Neural cell (in vitro differentiated cells): ENCODE results near the gene UBE2D1. TPM values are rescaled to one million over a fixed set of nuclear protein-coding genes. Genes with fewer than 3 reads are reported as not detected.

ENCODE experiments used
- H2AFZ ChIP-seq: fragments of 200-600, 300-800 bp; sonication (generic), shearing (Covaris generic); 2 replicates; pipeline ENCODE4 v1.6.0; 2014; ENCODE audit warnings: low read depth, mild to moderate bottlenecking, antibody characterized with exemption, low read length, moderate library complexity
- H3F3A ChIP-seq: fragments of 200-600 bp; shearing (Covaris generic); 2 replicates; pipeline ENCODE4 v1.6.1; 2016; ENCODE audit warnings: mild to moderate bottlenecking, moderate library complexity, mixed read lengths, antibody characterized with exemption, low read length; ENCODE audit not compliant: insufficient read depth, poor library complexity, severe bottlenecking
- H3K27ac ChIP-seq: fragments of 200-600, 300-800 bp; sonication (generic), shearing (Covaris generic); 2 replicates; pipeline ENCODE4 v1.5.1; 2014; ENCODE audit warnings: mild to moderate bottlenecking, low read length, moderate library complexity
- H3K27me3 ChIP-seq: fragments of 300-800, 200-600 bp; sonication (generic), shearing (Covaris generic); 2 replicates; pipeline ENCODE4 v1.6.0; 2014; ENCODE audit warnings: mild to moderate bottlenecking, low read depth, low read length, moderate library complexity; ENCODE audit not compliant: insufficient read depth
- H3K36me3 ChIP-seq: fragments of 300-800, 200-600 bp; sonication (generic), shearing (Covaris generic); 2 replicates; pipeline ENCODE4 v1.5.1; 2014; ENCODE audit warnings: mild to moderate bottlenecking, antibody characterized with exemption, low read length, moderate library complexity; ENCODE audit not compliant: insufficient read depth
- H3K4me2 ChIP-seq: fragments of 300-800, 200-600 bp; sonication (generic), shearing (Covaris generic); 2 replicates; pipeline ENCODE4 v1.6.0; 2014; ENCODE audit warnings: mild to moderate bottlenecking, low read length
- H3K4me3 ChIP-seq: fragments of 300-800, 200-600 bp; sonication (generic), shearing (Covaris generic); 2 replicates; pipeline ENCODE4 v1.5.1; 2014; ENCODE audit warnings: mild to moderate bottlenecking, low read length, moderate library complexity
- H3K79me2 ChIP-seq: fragments of 200-600 bp; shearing (Covaris generic); replicated peaks from 2 replicates; pipeline ENCODE4 v1.6.0; 2014; ENCODE audit warnings: mild to moderate bottlenecking, low read length, moderate library complexity; ENCODE audit not compliant: insufficient read depth
- H3K9ac ChIP-seq: fragments of 300-800, 200-600 bp; sonication (generic), shearing (Covaris generic); 2 replicates; pipeline ENCODE4 v1.6.1; 2016; ENCODE audit warnings: mild to moderate bottlenecking, low read length, mixed read lengths
- H3K9me2 ChIP-seq: fragments of 200-600 bp; shearing (Covaris generic); 2 replicates; pipeline ENCODE4 v1.6.1; 2016; ENCODE audit warnings: mild to moderate bottlenecking, low read length, mixed read lengths; ENCODE audit not compliant: insufficient read depth
- H3K9me3 ChIP-seq: fragments of 200-600, 300-800 bp; sonication (generic), shearing (Covaris generic); 2 replicates; pipeline ENCODE4 v1.6.1; 2016; ENCODE audit warnings: mild to moderate bottlenecking, mixed run types, low read length, moderate library complexity, mixed read lengths
- H4K20me1 ChIP-seq: fragments of 200-600 bp; shearing (Covaris generic); 2 replicates; pipeline ENCODE4 v1.6.1; 2016; ENCODE audit warnings: mild to moderate bottlenecking, mixed run types; ENCODE audit not compliant: insufficient read depth
- CTCF ChIP-seq: fragments of 450-650 bp; IDR thresholded peaks from 2 replicates; pipeline ENCODE4 v1.5.1; 2014; ENCODE audit warnings: antibody characterized with exemption, mild to moderate bottlenecking, moderate library complexity; ENCODE audit not compliant: poor library complexity, severe bottlenecking
- EP300 ChIP-seq: fragments of 450-650 bp; conservative IDR thresholded peaks from 2 replicates; pipeline ENCODE4 v1.6.1; 2014; ENCODE audit warnings: antibody characterized with exemption, mild to moderate bottlenecking, moderate library complexity; ENCODE audit not compliant: poor library complexity, severe bottlenecking
- EZH2 ChIP-seq: fragments of 200-600, 300-800 bp; shearing (Covaris generic), sonication (generic); IDR thresholded peaks from 2 replicates; pipeline ENCODE4 v1.6.1; 2014; ENCODE audit warnings: antibody characterized with exemption, low read length, borderline replicate concordance, mild to moderate bottlenecking; ENCODE audit not compliant: insufficient read depth, poor library complexity, severe bottlenecking
- MXI1 ChIP-seq: fragments of 450-650 bp; conservative IDR thresholded peaks from 2 replicates; pipeline ENCODE4 v1.6.1; 2014; ENCODE audit warnings: antibody characterized with exemption, mild to moderate bottlenecking; ENCODE audit not compliant: poor library complexity, severe bottlenecking
- POLR2AphosphoS5 ChIP-seq: IDR thresholded peaks from 2 replicates; pipeline ENCODE4 v1.6.1; 2012
- RAD21 ChIP-seq: fragments of 450-650 bp; conservative IDR thresholded peaks from 2 replicates; pipeline ENCODE4 v1.6.1; 2014; ENCODE audit warnings: antibody characterized with exemption, mild to moderate bottlenecking, moderate library complexity
- REST ChIP-seq: IDR thresholded peaks from 2 replicates; pipeline ENCODE4 v1.6.1; 2012; ENCODE audit warnings: borderline replicate concordance
- SMC3 ChIP-seq: fragments of 450-650 bp; conservative IDR thresholded peaks from 2 replicates; pipeline ENCODE4 v1.6.1; 2014; ENCODE audit warnings: antibody characterized with exemption, mild to moderate bottlenecking, moderate library complexity; ENCODE audit not compliant: poor library complexity
- TAF1 ChIP-seq: IDR thresholded peaks from 2 replicates; pipeline ENCODE4 v1.6.1; 2012; ENCODE audit warnings: low read depth
- polyA plus RNA-seq: library from polyadenylated mRNA; depleted of rRNA; stranded (reverse); fragments of >200 nt; gene quantifications from 2 replicates; pipeline ENCODE4 v1.2.3, GENCODE V29; 2014

UBE2D1 gene
- polyA plus RNA-seq, 1 donor from 2014 or later: 89.8 TPM

- no peaks in the 10 kb centered on the region for H3F3A ChIP-seq
- H3K9ac ChIP-seq: no peak overlapping the region
- H3K79me2 ChIP-seq: no peaks in the 10 kb centered on the region
- H3K36me3 ChIP-seq: no peaks in the 10 kb centered on the region
- H4K20me1 ChIP-seq: no peaks in the 10 kb centered on the region
- H3K27me3 ChIP-seq: no peaks in the 10 kb centered on the region
- H3K4me2 ChIP-seq: no peak overlapping the region
- H3K9me3 ChIP-seq: no peaks in the 10 kb centered on the region
- H3K27ac ChIP-seq: no peak overlapping the region
- TF ChIP-seq RAD21 (no peak), REST (no peak), MXI1 (no peak), EP300 (no peak), TAF1 (no peak), POLR2AphosphoS5 (no peak), CTCF (no peak), SMC3 (no peak)
- H3K4me3 ChIP-seq: no peak overlapping the region
- H3K9me2 ChIP-seq: no peaks in the 10 kb centered on the region
- H2AFZ ChIP-seq: no peak overlapping the region
Observed at GRCh38 chr10:58326967-58327381, 7.8 kb upstream of the UBE2D1 start.

- Histone ChIP-seq H3K9me3 (no peaks in the 10 kb centered on the region), H3K27ac (no peak overlapping the region), H3K4me3 (no peak overlapping the region), H3K36me3 (no peaks in the 10 kb centered on the region), H3K79me2 (no peaks in the 10 kb centered on the region), H3K9me2 (no peaks in the 10 kb centered on the region), H3F3A (no peaks in the 10 kb centered on the region), H2AFZ (no peak overlapping the region), H3K27me3 (no peaks in the 10 kb centered on the region), H3K9ac (no peak overlapping the region), H4K20me1 (no peaks in the 10 kb centered on the region), H3K4me2 (no peak overlapping the region)
- TF ChIP-seq RAD21 (no peak), POLR2AphosphoS5 (no peak), SMC3 (no peak), MXI1 (no peak), EZH2 (no peak), CTCF (no peak), EP300 (no peak), TAF1 (no peak), REST (no peak)
Observed at GRCh38 chr10:58328233-58328632, 6.6 kb upstream of the UBE2D1 start.
